HG02852 (cell line): ENCODE measurements around the gene MYOCOS.
"Not testable (repeated sequence)": the region's sequence is repeated elsewhere in the genome, so short reads cannot be mapped to it uniquely, and the experiment has no call there.

Source experiments
- ATAC-seq: cut with Tn5 transposase; IDR thresholded peaks from one replicate; pipeline ENCODE4 v1.9.1; 2021; ENCODE audit warnings: mild to moderate bottlenecking, moderate library complexity; ENCODE audit not compliant: unreplicated experiment

MYOCOS gene

DNA sequence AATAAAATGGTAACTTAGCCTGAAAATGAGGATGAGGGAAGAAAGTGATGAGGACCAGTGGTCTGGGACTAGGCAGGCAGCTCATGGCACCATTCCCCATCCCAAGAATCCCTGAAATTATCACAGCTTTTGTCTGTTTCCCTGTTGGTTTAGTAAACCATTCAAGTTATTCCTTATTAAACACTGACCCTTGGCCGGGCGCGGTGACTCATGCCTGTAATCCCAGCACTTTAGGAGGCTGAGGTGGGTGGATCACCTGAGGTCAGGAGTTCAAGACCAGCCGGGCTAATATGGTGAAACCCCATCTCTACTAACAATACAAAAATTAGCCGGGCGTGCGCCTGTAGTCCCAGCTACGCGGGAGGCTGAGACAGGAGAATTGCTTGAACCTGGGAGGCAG lies 34.2 kb downstream of the MYOCOS start:
- not testable (repeated sequence) for ATAC-seq

DNA sequence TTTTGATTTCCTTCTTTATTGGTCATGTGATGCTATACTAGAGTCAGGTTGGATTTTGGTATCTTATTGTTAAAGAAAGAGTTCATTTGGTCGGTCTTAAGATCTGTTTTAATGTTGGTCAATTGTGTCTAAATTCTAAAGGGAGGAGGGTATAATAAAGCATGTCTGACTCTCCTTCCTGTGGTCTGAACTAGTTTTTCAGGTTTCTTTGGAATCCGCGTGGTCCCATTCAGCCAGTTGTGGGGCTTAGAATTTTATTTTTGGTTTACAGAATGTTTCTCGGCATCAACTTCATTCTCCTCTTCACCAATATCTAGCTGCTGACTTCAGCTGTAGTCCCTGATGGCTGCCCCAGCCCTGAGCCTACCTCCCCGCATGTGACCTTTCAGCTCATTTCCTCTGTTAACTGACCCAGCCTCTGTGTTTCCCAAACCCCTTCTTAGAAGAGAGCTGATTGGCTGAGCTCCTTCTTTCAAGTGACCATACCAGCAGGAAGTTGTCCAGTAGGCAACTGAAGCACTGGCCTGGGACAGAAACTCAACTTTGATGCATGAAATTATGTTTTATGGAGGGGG lies 39.1 kb downstream of the MYOCOS start:
- ATAC-seq, result no peak

DNA sequence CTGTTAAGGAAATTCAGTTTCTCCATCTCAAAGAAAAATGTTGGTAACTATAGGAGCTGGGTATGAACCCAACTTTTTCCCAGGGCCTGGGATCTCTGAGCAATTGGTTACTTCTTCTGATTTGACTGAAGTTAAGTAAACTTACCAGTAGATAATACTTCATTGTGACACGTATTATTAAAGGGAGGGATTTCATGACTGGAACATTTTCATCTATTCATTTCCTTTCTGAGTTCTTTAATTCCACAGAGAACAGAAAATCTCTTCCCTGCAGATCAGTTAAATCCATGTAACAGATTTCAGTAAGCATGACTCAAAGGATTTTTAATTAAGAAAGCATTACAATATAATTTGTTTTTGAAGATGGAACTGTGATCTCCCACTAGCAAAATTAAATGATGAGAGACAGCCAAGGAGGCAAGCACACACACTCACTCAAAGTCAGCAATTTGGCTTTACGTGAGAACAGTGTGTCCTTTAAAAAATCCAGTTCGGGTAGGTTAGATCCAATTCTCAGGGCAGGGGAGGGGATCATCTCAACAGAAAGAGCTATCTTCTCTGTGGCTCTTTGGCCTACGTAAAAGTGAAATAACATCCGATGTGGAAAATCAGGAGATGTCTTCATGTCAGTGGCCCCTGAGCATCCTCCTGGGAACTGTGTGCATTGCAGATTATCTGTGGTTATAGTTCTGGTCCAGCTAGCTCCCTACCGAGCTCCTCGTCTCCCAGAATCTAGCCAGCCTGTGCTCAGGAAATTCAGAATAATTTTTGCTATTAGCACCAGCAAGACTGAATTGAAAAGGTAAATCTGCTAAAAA lies 41.2 kb downstream of the MYOCOS start:
- no peak for ATAC-seq

DNA sequence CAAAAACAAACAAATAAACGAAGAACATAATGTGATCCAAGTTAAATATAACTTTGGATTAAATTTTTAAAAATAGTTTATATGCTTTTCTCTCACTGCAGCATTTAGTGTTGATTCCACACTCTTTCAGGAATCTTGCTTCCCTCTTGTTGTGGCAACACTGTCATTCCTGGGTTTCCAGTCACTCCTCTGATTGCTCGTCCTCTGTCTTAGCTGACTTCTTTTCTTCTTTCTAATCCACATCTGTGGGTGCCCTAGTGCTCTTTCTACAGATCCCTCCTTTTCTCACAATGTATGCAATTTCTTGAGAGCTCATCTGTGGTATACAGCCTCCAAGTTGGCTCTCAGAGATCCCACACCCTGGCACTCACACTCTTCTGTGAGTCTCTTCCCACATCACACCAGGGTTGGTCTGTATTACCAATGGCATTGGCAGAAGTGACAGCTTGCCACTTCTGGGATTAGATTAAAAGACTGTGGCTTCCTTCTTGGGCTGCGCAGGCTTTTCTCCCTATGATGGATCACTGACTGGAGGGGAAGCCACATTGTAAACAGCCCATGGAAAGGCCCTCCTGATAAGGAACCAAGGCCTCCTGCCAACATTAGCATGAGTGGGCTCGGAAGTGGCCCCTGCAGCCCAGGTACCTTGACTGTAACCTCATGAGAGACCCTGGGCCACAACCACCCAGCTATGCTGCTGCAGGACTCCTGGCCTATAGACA lies 42.0 kb downstream of the MYOCOS start:
- ATAC-seq, result no peak

DNA sequence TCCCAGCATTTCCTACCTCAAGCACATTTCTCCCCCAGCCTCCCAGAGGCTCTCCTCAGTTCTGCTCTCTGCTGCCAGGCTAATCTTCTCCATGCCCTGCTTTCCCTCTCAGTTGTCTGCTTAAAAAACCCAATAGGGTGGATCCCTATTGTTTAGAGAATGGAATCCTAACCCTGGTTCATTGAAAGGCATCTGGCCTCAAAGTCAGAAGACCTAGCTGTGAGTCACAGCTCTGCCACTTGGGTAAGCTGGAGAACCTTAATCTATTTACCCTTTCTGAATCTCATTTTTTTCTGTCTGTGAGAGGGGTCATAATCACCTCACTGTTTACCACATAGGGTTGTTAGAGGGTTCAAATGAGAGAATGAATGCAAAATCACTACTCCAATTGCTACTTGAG lies 42.9 kb downstream of the MYOCOS start:
- no peak for ATAC-seq

DNA sequence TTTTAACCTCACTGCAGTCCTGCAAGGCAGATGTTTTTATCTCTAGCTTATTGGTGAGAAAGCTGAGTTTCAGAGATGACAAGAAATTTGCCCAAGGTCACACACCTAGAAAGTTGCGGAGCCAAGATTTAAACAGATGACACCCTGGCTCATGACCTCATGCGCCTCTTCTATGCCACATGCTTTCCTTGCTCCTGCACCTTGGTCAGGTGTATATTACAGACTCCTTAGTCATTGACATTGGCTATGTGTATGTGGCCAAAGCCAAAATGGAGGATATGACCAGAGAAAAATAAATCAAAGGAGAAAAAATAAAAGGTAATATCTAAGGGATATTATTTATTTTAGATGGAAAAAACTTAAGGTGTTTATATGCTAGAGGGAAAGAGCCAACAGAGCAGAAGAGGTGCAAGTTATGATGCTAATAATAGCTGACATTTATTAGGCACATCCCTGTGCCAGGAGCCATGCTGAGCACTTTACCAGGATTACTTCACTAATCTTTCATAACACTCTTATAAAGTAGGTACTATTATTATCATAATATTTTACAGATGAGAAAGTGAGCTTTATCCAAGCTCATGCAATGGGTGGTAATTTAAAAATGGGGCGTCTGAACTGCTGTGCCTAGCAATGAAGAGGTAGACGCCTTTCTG lies 44.2 kb downstream of the MYOCOS start:
- no peak for ATAC-seq

DNA sequence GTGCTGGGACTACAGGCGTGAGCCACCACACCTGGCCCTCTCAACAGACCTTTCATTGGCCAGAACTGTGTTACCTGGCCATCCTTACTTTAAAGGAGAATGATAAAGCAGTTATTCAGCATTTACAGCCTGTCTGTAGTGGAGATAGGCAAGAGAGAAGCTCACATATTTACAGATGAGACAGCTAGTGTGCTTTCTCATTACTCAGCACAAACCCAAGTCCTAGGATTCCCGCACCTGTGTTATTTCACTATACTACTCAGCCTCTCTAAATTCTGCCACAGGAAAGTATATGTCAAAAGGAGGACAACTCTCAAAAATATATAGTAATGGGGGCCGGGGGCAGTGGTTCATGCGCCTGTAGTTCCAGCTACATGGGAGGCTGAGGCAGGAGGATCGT lies 46.3 kb downstream of the MYOCOS start:
- no peak for ATAC-seq

DNA sequence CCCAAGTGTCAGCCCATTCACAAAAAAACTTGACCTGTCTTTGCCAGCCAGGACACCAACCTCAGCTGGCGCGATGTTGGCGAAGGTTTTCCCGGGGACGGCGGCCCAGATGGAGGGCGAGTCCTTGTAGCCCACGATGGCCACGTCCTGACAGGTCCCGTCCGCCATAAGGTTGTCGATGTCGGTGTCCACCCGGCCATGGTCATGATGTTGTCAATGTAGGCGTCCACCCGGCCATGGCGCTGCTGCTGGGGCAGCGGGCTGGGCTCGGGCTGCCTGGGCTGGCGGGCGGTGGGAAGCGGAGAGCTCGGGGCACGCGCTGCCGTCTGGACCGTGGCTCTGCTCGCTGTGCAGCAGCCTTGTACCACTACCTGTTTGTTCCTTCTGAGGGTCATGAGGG lies 48.7 kb downstream of the MYOCOS start:
- ATAC-seq, result no peak

DNA sequence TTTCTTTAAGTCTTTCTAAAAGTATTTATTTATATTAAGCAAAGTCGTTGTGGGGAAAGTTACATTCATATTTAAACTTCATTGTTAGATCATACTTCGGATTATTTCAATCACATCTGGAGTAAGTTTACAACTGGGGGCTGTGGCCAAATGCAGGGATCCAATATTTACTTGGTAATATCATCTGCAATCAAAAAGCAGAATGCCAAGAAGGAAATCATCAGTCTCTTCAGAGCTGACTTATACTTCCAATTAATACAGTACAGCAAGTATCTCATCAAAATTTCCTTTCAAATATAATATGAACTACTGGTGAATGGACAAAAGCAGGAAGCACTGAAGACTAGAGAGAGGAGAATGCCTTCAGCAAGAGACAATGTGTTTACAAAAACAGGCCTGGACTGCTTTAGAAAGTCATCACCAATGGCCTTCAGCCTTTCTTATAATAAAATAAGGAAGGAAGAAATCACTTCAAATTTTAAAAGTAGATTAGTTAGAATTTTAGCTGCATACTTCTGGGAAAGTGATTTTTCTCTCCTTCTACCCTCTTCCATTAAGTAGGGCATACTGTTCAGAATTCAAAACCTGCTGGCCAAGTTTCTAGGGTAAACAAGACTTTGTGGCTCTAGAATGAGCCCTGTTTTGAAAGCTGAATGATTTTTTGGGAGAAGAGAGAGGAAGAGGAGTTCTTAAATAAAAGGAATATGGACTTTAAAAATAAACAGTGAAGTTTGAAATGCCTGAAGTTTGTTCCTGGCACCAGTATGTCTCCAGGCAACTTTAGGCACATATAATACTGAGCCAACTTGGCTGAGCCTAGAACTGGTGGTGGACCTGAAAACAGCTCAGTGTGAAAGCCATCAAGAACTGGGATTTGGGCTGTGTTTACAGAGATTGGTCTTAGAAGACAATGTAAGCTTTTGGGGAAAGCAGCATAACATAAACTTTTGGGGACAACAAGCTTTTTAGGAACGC lies 52.7 kb downstream of the MYOCOS start:
- ATAC-seq, result no peak
